ENCODE data around the gene FCRLB. TPM values are rescaled to one million over a fixed set of nuclear protein-coding genes. Genes with fewer than 3 reads are reported as not detected.
"Not testable (repeated sequence)": the region's sequence is repeated elsewhere in the genome, so short reads cannot be mapped to it uniquely, and the experiment has no call there.

Gene FCRLB
- total RNA-seq, 1 donor from 2014 or later: 2.8 TPM

DNA sequence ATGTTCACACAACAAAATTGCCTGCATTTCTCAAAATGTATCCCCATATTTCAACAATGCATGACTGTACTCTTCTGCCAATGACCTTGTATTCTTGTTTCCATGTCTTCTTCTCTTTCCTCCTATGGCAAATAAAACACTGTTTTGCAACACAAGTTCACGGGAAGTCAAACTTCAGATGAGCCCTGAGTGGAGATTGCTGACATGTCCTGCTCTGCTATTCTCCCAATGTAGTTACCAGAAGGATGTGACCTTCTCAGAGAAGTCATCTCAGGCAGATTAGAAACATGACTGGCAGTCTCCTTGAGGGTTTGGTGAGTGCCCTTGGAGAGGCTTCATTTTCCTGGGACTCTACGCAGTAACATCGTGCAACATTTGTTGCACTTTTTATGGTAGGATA, 42.8 kb upstream of the FCRLB start:
- Histone ChIP-seq H3K9me3 (no peaks in the 10 kb centered on the region), H3K4me1 (no peaks in the 10 kb centered on the region), H3K27me3 (ENCODE audit: low read depth) (peaks cover 5% of the 10 kb centered on the region), H3K36me3 (no peaks in the 10 kb centered on the region), H3K27ac (no peak overlapping the region), H3K4me3 (no peak overlapping the region)
- DNase-seq (no peak), ATAC-seq (no peak)
- TF ChIP-seq, protein P1, sequence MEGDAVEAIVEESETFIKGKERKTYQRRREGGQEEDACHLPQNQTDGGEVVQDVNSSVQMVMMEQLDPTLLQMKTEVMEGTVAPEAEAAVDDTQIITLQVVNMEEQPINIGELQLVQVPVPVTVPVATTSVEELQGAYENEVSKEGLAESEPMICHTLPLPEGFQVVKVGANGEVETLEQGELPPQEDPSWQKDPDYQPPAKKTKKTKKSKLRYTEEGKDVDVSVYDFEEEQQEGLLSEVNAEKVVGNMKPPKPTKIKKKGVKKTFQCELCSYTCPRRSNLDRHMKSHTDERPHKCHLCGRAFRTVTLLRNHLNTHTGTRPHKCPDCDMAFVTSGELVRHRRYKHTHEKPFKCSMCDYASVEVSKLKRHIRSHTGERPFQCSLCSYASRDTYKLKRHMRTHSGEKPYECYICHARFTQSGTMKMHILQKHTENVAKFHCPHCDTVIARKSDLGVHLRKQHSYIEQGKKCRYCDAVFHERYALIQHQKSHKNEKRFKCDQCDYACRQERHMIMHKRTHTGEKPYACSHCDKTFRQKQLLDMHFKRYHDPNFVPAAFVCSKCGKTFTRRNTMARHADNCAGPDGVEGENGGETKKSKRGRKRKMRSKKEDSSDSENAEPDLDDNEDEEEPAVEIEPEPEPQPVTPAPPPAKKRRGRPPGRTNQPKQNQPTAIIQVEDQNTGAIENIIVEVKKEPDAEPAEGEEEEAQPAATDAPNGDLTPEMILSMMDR (IDR thresholded peaks at IDR 0.05): no peak
- intact Hi-C loops (cut with DNase I): no loop called here

DNA sequence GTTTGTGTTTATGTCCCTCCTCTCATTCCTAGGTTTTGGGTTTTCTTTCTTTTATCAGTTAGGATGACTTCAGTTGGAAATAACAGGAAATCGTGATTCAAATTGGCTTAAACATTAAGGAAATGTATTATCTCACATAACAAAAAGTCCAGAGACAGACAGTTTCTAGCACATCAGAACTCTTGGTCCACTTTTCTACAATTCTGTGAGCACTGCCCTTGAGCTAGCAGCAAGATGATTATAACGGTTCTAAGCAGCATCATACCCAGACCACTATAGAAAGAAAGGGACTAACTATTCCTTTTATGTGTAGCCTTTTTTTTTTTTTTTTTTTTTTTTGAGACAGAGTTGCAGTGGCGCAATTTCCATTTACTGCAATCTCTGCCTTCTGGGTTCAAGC, 39.5 kb upstream of the FCRLB start:
- intact Hi-C loops (cut with DNase I): no loop called here
- peaks cover 5% of the 10 kb centered on the region for H3K27me3 ChIP-seq (ENCODE audit: low read depth)
- TF ChIP-seq, protein P1 (IDR thresholded peaks at IDR 0.05): no peak
- DNase-seq (no peak), ATAC-seq (no peak)
- no peak overlapping the region for H3K27ac ChIP-seq
- H3K9me3 ChIP-seq: no peaks in the 10 kb centered on the region
- H3K4me3 ChIP-seq: no peak overlapping the region
- H3K4me1 ChIP-seq: no peaks in the 10 kb centered on the region
- no peaks in the 10 kb centered on the region for H3K36me3 ChIP-seq

DNA sequence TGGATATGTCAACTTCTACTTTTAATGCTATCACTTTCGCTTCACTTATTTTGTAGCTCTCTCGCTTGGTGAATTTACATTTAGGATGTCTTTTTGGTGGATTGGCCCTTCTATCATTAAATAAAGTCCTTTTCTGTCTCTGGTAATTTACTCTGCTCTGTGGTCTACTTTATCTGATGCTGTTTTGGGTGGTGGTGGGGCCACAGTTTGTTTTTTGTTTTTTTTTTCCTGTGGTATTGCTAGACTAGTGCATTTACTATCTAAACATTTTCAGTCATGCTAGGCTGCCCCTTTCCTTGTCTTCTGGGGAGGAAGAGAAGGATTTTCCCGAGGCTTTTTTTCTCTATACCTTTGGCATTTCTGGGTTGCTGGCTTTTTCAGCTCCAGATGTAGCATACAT, 32.4 kb upstream of the FCRLB start:
- Histone ChIP-seq H3K4me1 (no peaks in the 10 kb centered on the region), H3K27me3 (ENCODE audit: low read depth) (peaks cover 7% of the 10 kb centered on the region), H3K27ac (no peak overlapping the region), H3K36me3 (no peaks in the 10 kb centered on the region), H3K9me3 (no peaks in the 10 kb centered on the region), H3K4me3 (no peak overlapping the region)
- intact Hi-C loops (cut with DNase I): no loop called here
- no peak for DNase-seq
- no peak for ATAC-seq
- TF ChIP-seq, protein P1 (IDR thresholded peaks at IDR 0.05): no peak

DNA sequence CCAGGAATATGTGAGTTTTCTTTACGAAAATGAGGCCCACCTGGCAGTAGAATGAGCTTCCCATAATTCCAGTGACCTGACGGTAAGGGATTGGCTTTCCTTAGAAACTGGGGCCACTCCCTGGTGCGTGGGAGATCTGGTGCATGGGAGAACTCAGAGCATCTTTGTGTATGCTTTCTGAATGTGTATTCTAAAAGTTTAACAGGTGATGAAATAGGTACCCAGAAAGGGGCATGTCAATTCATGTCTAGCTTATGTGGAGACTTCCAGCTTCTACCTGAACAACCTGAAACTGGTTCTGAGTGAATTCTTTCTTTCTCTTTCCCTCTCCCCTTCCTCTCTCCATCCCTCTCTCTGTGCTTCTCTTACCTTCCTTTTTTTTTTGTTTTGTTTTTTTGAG, 29.5 kb upstream of the FCRLB start:
- DNase-seq (no peak), ATAC-seq (no peak)
- Histone ChIP-seq H3K4me1 (no peaks in the 10 kb centered on the region), H3K9me3 (no peaks in the 10 kb centered on the region), H3K4me3 (no peak overlapping the region), H3K36me3 (no peaks in the 10 kb centered on the region), H3K27ac (no peak overlapping the region), H3K27me3 (ENCODE audit: low read depth) (peaks cover 7% of the 10 kb centered on the region)
- TF ChIP-seq, protein P1 (IDR thresholded peaks at IDR 0.05): no peak
- intact Hi-C loops (cut with DNase I): no loop called here

DNA sequence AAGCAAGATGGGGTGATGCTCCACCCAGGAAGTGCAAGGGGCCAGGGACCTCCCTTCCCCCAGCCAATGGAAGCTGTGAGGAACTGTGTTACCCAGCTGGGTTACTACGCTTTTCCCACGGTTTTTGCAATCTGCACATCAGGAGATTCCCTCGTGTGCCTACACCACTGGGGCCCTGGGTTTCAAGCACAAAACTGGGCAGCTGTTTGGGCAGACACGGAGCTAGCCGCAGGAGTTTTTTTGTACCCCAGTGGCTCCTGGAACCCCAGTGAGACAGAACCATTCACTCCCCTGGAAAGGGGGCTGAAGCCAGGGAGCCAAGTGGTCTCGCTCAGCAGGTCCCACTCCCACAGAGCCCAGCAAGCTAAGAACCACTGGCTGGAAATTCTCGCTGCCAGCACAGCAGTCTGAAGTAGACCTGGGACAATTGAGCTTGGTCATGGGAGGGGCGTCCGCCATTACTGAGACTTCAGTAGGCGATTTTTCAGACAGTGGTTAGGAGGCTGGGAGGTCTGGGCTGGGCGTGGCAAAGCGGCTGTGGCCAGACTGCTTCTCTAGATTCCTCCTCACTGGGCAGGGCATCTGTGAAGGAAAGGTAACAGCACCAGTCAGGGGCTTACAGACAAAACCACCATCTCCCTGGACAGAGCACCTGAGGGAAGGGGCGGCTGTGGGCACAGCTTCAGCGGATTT, 28.2 kb upstream of the FCRLB start:
- H3K4me3 ChIP-seq; H3K4me1 ChIP-seq; ATAC-seq; H3K9me3 ChIP-seq; intact Hi-C loops (cut with DNase I); H3K27ac ChIP-seq; DNase-seq; H3K36me3 ChIP-seq; H3K27me3 ChIP-seq (ENCODE audit: low read depth): not testable (repeated sequence)

DNA sequence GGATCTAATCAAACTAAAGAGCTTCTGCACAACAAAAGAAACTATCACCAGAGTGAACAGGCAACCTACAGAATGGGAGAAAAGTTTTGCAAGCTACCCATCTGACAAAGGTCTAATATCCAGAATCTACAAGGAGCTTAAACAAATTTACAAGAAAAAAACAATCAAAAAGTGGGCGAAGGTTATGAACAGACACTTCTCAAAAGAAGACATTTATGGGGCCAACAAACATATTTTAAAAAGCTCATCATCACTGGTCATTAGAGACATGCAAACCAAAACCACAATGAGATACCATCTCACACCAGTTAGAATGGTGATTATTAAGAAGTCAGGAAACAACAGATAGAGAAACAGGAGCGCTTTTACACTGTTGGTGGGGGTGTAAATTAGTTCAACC, 23.0 kb upstream of the FCRLB start:
- H3K4me3 ChIP-seq; H3K27ac ChIP-seq; DNase-seq; H3K4me1 ChIP-seq; H3K36me3 ChIP-seq; H3K27me3 ChIP-seq (ENCODE audit: low read depth); ATAC-seq; intact Hi-C loops (cut with DNase I); H3K9me3 ChIP-seq: not testable (repeated sequence)

Data from lower lobe of right lung (tissue), 2 donors.